Activated CD4-positive, alpha-beta memory T cell treated with anti-CD3 and anti-CD28 coated beads, Interleukin-2, amount 10 ng/mL, durations not matched to agents 7 days and 5 days (primary cell): ENCODE data around the gene SPEN. TPM values are rescaled to one million over a fixed set of nuclear protein-coding genes. Genes with fewer than 3 reads are reported as not detected.

Experiments
- CTCF ChIA-PET: fragments of 350-600 bp; sonication (Branson Sonifier 250); formaldehyde crosslinking; loops from one replicate; lab custom pipeline; 2021; ENCODE audit warnings: antibody characterized with exemption, inconsistent platforms; lab: Charles Lee
- POLR2A ChIA-PET: fragments of 350-600 bp; sonication (Branson Sonifier 250); formaldehyde crosslinking; loops from one replicate; lab custom pipeline; 2021; ENCODE audit warnings: antibody characterized with exemption; lab: Charles Lee
- DNase-seq: peaks from one replicate; pipeline ENCODE4 v3.0.0-alpha.2; 2020
- H3K27ac Mint-ChIP-seq: one replicate; pipeline ENCODE4 v1.8.0; 2021; ENCODE audit warnings: mild to moderate bottlenecking, mixed read lengths
- H3K27me3 Mint-ChIP-seq: one replicate; pipeline ENCODE4 v1.8.0; 2021; ENCODE audit warnings: mixed read lengths
- H3K36me3 Mint-ChIP-seq: one replicate; pipeline ENCODE4 v1.8.0; 2021; ENCODE audit warnings: low read depth, mixed read lengths
- H3K4me1 Mint-ChIP-seq: one replicate; pipeline ENCODE4 v1.8.0; 2021; ENCODE audit warnings: mixed read lengths
- H3K4me3 Mint-ChIP-seq: one replicate; pipeline ENCODE4 v1.8.0; 2021; ENCODE audit warnings: mild to moderate bottlenecking, mixed read lengths
- H3K9me3 Mint-ChIP-seq: one replicate; pipeline ENCODE4 v1.8.0; 2021; ENCODE audit warnings: mixed read lengths
- total RNA-seq, 2 experiments: library from RNA; stranded (reverse); gene quantifications; one replicate each; pipeline ENCODE4 v1.2.3, GENCODE V29; 2021

Gene SPEN
- total RNA-seq, 2 experiments from 2014 or later = 52.1 to 52.5 TPM

DNA sequence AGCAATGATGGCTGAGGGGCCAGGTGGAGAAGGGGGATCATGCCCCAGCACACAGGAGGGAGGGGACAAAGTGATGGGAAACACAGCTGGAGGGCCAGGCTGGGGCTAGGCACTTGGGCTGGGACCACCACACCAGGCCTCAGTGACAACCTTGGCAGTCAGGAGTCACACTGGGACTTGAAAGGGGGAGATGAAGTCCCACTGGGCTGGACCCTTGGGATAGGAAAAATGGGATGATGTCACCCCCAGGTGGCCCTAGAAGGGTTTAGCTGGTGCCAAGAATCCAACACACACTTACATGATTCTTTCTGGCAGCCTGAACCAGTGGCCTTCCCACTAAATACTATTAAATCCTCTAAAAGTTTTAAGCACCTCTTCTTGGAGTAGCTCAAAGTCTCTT, 111.3 kb downstream of the SPEN start:
- ChIA-PET POLR2A (interaction anchor here (1.5 to 1.9 kb wide), 2 partner anchors 9 to 17 kb away, joined by 4 to 6 read pairs; no protein-coding TSS in a partner anchor), CTCF (interaction anchor here (1.4 to 1.6 kb wide), 2 partner anchors 112 to 144 kb away, joined by 3 to 8 read pairs; partner anchors contain the start of gene SPEN)
- Mint-ChIP-seq H3K4me3 (no peak overlapping the region), H3K36me3 (peaks cover 21% of the 10 kb centered on the region), H3K9me3 (no peaks in the 10 kb centered on the region), H3K27me3 (no peaks in the 10 kb centered on the region), H3K27ac (no peak overlapping the region), H3K4me1 (peaks cover 47% of the 10 kb centered on the region)
- DNase-seq = no peak

DNA sequence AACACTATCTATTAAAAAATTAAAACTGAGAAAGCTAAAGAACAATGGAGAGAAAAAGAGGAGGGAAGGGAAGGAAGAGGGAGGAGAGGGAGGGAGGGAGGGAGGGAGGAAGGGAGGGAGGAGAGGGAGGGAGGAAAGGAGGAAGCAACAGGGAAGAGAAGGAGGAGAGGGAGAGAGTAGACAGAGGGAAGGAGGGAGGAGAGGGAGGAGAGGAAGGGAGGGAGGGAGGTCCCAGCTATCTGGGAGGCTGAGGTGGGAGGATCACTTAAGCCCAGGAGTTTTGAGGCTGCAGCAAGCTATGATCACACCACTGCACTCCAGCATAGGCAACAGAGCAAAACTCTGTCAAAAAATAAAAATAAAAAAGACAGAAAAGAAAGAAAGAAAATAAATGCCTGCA, 111.9 kb downstream of the SPEN start:
- Mint-ChIP-seq H3K27me3 (no peaks in the 10 kb centered on the region), H3K4me1 (peaks cover 47% of the 10 kb centered on the region), H3K4me3 (no peak overlapping the region), H3K27ac (no peak overlapping the region), H3K36me3 (peaks cover 16% of the 10 kb centered on the region), H3K9me3 (no peaks in the 10 kb centered on the region)
- no peak for DNase-seq
- POLR2A ChIA-PET = interaction anchor here (1.5 to 1.9 kb wide), 2 partner anchors 9 to 17 kb away, joined by 4 to 6 read pairs; no protein-coding TSS in a partner anchor
- CTCF ChIA-PET = interaction anchor here (1.3 to 1.6 kb wide), 2 partner anchors 144 to 167 kb away, joined by 5 to 8 read pairs; no protein-coding TSS in a partner anchor

DNA sequence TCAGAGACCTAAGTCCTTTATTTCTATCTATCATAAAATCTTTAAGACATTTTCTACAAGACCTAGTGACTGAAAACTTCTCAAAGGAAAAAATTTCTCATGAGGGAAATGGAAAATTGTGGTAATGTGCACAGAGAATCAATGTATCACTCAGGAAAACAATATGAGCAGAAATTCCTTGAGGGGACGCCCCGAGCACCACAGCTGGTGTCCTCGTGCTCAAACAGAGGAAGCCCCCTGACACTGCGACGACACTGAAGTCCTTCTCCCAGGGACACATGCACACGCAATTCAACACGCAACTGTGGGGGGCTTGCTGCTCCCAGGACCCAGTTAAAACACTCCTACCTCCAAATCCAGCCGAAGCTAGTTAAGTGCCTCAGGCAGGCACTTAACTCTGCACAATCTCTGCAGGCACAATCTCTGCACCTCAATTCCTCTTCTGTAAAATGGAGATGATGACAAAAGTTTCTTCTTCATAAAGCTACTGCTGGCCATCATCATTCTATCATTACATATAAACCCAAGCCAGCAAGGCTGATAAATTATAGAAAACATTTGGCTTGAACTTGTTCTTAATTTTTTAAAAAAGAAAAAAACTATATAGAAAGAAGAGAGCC, 112.4 kb downstream of the SPEN start:
- POLR2A ChIA-PET = interaction anchor here (1.1 to 1.9 kb wide), 3 partner anchors 10 to 22 kb away, joined by 3 to 6 read pairs (median 4); no protein-coding TSS in a partner anchor

DNA sequence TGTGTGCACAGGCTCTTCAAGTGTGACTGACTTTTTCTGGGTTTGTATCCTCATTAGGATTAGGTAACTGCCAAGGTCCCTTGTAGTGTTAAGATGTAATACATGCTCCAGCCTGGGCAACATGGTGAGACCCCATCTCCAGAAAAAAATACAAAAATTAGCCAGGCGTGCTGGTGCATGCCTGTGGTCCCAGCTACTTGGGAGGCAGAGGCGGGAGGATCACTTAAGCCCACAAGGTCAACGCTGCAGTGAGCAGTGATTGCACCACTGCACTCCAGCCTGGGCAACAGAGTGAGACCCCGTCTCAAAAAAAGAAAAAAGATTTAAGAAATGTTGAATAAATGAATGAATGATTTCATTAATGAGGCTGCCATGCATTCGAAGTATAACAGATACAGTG, 113.3 kb downstream of the SPEN start:
- Mint-ChIP-seq H3K36me3 (peaks cover 21% of the 10 kb centered on the region), H3K4me1 (peaks cover 55% of the 10 kb centered on the region), H3K27me3 (no peaks in the 10 kb centered on the region), H3K27ac (no peak overlapping the region), H3K9me3 (no peaks in the 10 kb centered on the region), H3K4me3 (no peak overlapping the region)
- ChIA-PET POLR2A (interaction anchor here (1.0 to 1.1 kb wide), 2 partner anchors 23 to 113 kb away, joined by 3 read pairs; partner anchors contain the start of gene SPEN), CTCF (interaction anchor here (0.5 to 1.0 kb wide), 2 partner anchors 169 to 539 kb away, joined by 3 read pairs; no protein-coding TSS in a partner anchor)
- no peak for DNase-seq

More for the DNA sequence above, 112.4 kb downstream of the SPEN start:
- DNase-seq = no peak
- CTCF ChIA-PET = interaction anchor here (0.5 to 1.6 kb wide), 3 partner anchors 145 to 538 kb away, joined by 3 to 8 read pairs (median 5); no protein-coding TSS in a partner anchor
- Mint-ChIP-seq H3K9me3 (no peaks in the 10 kb centered on the region), H3K27ac (no peak overlapping the region), H3K27me3 (no peaks in the 10 kb centered on the region), H3K36me3 (peaks cover 16% of the 10 kb centered on the region), H3K4me3 (no peak overlapping the region), H3K4me1 (peaks cover 51% of the 10 kb centered on the region)

DNA sequence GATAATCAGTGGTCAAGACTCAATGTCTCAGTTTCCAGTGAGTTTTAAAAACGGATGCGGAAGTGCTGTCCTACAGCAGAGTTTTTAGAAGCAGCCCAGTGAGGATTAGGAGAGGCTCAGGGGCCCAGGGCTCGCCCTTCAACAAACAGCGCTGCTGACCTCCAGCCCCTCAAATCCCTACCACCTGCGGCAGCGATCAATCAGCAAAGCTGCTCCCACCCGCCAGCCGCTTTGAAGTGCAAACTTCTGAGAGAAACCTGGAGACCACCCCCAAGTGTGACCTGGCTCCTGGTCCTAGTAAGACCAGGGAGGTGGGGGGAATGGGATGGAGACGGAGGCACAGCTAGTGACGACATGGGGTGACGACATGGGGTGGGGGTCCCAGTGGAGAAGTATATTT, 114.0 kb downstream of the SPEN start:
- peaks cover 55% of the 10 kb centered on the region for H3K4me1 Mint-ChIP-seq
- H3K27me3 Mint-ChIP-seq = no peaks in the 10 kb centered on the region
- no peak for DNase-seq
- no peak overlapping the region for H3K27ac Mint-ChIP-seq
- H3K9me3 Mint-ChIP-seq = no peaks in the 10 kb centered on the region
- H3K36me3 Mint-ChIP-seq = peaks cover 22% of the 10 kb centered on the region
- no peak overlapping the region for H3K4me3 Mint-ChIP-seq
- POLR2A ChIA-PET = interaction anchor here (0.5 to 3.6 kb wide), 4 partner anchors 12 to 387 kb away, joined by 3 to 16 read pairs (median 3); partner anchors contain the start of gene SPEN
- CTCF ChIA-PET = interaction anchor here (1.0 kb wide), 1 partner anchor 169 kb away, joined by 3 read pairs; no protein-coding TSS in a partner anchor

DNA sequence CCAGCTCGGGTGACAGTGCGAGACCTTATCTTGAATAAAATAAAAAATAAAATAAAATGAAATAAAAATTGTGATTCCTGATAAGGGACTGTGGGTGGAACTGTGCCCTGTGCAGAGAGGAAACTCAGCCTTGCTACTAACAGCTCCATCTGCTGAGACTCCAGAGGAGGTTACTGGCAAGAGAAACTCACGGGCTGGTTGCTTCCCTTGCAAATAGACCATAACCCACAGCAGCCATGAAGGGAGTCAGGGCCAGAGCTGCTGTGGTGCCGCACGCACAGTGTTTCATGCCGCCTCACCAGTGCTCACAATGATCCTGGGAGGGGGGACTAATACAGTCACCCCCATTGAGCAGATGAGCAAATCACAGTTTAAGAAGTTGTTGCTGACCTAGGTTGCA, 114.7 kb downstream of the SPEN start:
- H3K4me3 Mint-ChIP-seq = no peak overlapping the region
- no peaks in the 10 kb centered on the region for H3K27me3 Mint-ChIP-seq
- peaks cover 59% of the 10 kb centered on the region for H3K4me1 Mint-ChIP-seq
- H3K27ac Mint-ChIP-seq = no peak overlapping the region
- ChIA-PET POLR2A (interaction anchor here (0.5 to 3.6 kb wide), 3 partner anchors 12 to 386 kb away, joined by 3 to 16 read pairs (median 3); no protein-coding TSS in a partner anchor), CTCF (no interaction called here)
- DNase-seq = no peak
- H3K36me3 Mint-ChIP-seq = peaks cover 25% of the 10 kb centered on the region
- no peaks in the 10 kb centered on the region for H3K9me3 Mint-ChIP-seq

DNA sequence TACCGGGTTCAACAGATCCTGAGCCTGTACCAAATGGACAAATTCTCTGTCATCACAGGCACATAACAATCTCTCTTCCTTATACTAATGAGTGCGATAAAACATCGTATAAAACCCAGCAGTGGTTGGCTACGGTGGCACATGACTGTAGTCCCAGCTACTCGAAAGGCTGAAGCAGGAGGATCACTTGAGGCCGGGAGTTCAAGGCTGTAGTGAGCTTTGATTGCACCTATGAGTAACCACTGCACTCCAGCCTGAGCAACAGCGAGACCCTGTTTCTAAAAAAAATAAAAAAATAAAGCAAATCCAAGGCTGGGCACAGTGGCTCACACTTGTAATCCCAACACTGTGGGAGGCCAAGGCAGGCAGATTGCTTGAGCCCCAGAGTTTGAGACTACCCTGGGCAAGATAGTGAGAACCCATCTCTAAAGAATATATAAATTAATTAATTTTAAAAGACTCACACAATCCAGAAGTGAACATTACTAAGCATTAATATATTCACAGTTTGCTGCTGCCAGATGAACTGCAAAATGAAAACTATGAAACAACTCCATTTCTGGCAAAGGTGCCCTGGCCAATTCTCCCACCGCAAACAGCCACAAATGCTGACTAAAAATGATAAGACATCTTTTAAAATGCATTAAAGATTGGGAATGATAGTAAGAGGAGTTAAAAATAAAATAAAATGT, 115.3 kb downstream of the SPEN start:
- Mint-ChIP-seq H3K27ac (no peak overlapping the region), H3K4me3 (no peak overlapping the region), H3K27me3 (no peaks in the 10 kb centered on the region), H3K4me1 (peaks cover 59% of the 10 kb centered on the region), H3K9me3 (no peaks in the 10 kb centered on the region), H3K36me3 (peaks cover 27% of the 10 kb centered on the region)
- ChIA-PET CTCF (no interaction called here), POLR2A (interaction anchor here (1.3 to 3.6 kb wide), 2 partner anchors 12 to 13 kb away, joined by 3 to 16 read pairs; no protein-coding TSS in a partner anchor)
- no peak for DNase-seq

DNA sequence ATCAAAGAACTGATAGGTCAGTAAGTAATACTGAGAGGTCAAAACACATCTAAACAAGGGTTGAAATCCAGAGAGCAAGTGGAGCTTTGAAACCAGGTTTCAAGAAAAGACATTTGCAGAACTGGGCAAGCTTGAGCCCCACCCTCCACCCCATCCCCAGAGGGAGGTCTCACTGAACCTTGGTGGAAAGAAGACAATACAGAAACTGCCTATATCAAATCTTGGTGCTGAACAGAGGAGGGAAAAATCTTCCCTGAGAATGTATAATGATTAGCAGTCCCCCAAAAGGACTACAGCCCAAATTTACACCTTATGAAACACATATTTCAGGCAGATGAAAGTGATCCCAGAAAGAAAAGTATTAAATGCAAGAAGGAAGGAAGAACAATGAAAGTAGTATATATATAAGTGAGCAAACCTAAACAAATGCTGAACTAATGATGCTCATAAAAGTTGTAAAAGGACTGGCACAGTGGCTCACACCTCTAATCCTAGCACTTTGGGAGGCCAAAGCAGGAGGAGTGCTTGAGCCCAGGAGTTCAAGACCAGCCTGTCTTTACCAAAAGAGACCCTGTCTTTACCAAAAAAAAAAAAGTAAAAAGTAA, 116.0 kb downstream of the SPEN start:
- peaks cover 61% of the 10 kb centered on the region for H3K4me1 Mint-ChIP-seq
- no peak overlapping the region for H3K4me3 Mint-ChIP-seq
- H3K36me3 Mint-ChIP-seq = peaks cover 32% of the 10 kb centered on the region
- POLR2A ChIA-PET = interaction anchor here (1.0 to 3.6 kb wide), 3 partner anchors 12 to 115 kb away, joined by 3 to 41 read pairs (median 16); partner anchors contain the start of gene ZBTB17
- no peak for DNase-seq
- H3K9me3 Mint-ChIP-seq = no peaks in the 10 kb centered on the region
- H3K27ac Mint-ChIP-seq = peak overlapping the region; percentile 62
- no peaks in the 10 kb centered on the region for H3K27me3 Mint-ChIP-seq
- CTCF ChIA-PET = interaction anchor here (0.6 to 1.4 kb wide), 2 partner anchors 44 to 51 kb away, joined by 3 read pairs; no protein-coding TSS in a partner anchor

DNA sequence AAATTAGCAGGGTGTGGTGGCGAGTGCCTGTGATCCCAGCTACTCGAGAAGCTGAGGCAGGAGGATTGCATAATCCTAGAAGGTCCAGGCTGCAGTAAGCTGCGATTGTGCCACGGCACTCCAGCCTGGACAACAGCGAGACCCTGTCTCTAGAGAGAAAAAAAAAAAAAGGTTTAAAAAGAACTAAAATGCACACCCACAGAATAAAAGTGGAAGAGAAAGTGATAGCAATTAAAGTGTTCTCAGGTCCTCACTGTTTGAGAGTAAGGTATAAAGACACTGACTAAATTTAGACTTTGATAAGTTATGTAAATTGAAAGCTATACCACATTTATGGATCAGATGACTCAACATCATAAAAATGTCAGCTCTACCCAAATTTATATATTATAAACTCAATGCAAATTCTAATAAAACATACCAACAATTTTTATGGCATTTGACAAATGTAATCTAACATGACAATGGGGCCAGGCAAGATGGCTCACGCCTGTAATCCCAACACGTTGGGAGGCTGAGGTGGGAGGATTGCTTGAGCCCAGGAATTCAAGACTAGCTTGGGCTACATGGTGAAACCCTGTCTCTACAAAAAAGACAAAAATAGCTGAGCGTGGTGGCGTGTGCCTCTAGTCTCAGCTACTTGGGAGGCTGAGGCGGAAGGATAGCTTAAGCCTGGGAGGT, 116.6 kb downstream of the SPEN start:
- CTCF ChIA-PET = interaction anchor here (0.6 to 1.4 kb wide), 2 partner anchors 43 to 51 kb away, joined by 3 read pairs; no protein-coding TSS in a partner anchor
- no peaks in the 10 kb centered on the region for H3K9me3 Mint-ChIP-seq
- POLR2A ChIA-PET = interaction anchor here (0.6 to 3.6 kb wide), 5 partner anchors 11 to 144 kb away, joined by 3 to 41 read pairs (median 4); partner anchors contain the start of gene ZBTB17
- H3K27me3 Mint-ChIP-seq = no peaks in the 10 kb centered on the region
- H3K4me3 Mint-ChIP-seq = peak overlapping the region; percentile 42
- no peak for DNase-seq
- peaks cover 59% of the 10 kb centered on the region for H3K4me1 Mint-ChIP-seq
- H3K27ac Mint-ChIP-seq = peak overlapping the region; percentile 69
- peaks cover 38% of the 10 kb centered on the region for H3K36me3 Mint-ChIP-seq

DNA sequence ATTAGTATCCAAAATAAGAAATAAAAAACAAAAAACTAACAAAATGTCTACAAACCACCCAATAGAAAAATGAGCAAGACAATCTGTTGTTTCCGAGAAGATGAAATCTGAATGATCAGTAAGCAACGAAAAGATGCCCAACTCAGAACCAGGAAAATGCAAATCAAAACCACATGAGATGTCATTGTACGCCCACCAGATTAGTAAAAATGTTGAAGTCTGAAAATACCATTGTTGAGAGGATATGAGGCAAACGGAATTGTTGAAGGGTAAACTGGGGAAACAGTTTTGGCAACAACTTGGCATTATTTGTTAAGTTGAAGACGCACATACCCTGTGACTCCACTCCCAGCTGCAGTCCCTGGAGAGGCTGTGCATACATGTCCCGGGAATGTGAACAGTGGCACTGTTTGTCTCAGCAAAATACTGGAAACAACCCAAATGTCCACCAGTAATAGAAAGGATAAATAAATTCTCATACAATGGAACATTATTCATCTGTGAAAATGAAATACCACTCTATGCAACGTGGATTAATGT, 117.8 kb downstream of the SPEN start:
- ChIA-PET POLR2A (interaction anchor here (1.1 to 3.5 kb wide), 4 partner anchors 8 to 132 kb away, joined by 3 to 41 read pairs (median 18); partner anchors contain the start of gene ZBTB17), CTCF (interaction anchor here (1.3 kb wide), 1 partner anchor 11 kb away, joined by 5 read pairs; the partner anchor contains the start of gene ZBTB17)
- Mint-ChIP-seq H3K4me3 (peak overlapping the region; percentile 64), H3K27me3 (no peaks in the 10 kb centered on the region), H3K27ac (peak overlapping the region; percentile 80), H3K4me1 (peaks cover 58% of the 10 kb centered on the region), H3K36me3 (peaks cover 48% of the 10 kb centered on the region), H3K9me3 (no peaks in the 10 kb centered on the region)
- no peak for DNase-seq
